ENCODE results near the gene PRKCH. TPM values are rescaled to one million over a fixed set of nuclear protein-coding genes. Genes with fewer than 3 reads are reported as not detected.

PRKCH gene
- total RNA-seq, 2 experiments from 2014 or later: 0.85 to 2.3 TPM

GRCh38 chr14:61419201-61419600, 97.8 kb downstream of the PRKCH start:
- TF ChIP-seq, protein P1, sequence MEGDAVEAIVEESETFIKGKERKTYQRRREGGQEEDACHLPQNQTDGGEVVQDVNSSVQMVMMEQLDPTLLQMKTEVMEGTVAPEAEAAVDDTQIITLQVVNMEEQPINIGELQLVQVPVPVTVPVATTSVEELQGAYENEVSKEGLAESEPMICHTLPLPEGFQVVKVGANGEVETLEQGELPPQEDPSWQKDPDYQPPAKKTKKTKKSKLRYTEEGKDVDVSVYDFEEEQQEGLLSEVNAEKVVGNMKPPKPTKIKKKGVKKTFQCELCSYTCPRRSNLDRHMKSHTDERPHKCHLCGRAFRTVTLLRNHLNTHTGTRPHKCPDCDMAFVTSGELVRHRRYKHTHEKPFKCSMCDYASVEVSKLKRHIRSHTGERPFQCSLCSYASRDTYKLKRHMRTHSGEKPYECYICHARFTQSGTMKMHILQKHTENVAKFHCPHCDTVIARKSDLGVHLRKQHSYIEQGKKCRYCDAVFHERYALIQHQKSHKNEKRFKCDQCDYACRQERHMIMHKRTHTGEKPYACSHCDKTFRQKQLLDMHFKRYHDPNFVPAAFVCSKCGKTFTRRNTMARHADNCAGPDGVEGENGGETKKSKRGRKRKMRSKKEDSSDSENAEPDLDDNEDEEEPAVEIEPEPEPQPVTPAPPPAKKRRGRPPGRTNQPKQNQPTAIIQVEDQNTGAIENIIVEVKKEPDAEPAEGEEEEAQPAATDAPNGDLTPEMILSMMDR (conservative IDR thresholded peaks at IDR 0.05; ENCODE audit: low read length): no peak
- no peak for TF ChIP-seq EZH2phosphoT487 (IDR thresholded peaks at IDR 0.05; ENCODE audit: borderline replicate concordance, low read depth, low read length)
- POLR2A ChIA-PET: interaction anchor here (1.2 kb wide), 1 partner anchor 42 kb away, joined by 4 read pairs; no protein-coding TSS in a partner anchor
- Histone ChIP-seq H3K4me2 (ENCODE audit: low read length) (no peak overlapping the region), H3K4me3 (ENCODE audit: low read depth, low read length, poor library complexity, severe bottlenecking) (no peak overlapping the region), H2AFZ (ENCODE audit: low read length) (no peak overlapping the region), H3K4me1 (ENCODE audit: insufficient read depth, low read length, poor library complexity, severe bottlenecking) (no peaks in the 10 kb centered on the region), H3K79me2 (ENCODE audit: insufficient read depth, low read depth, low read length) (no peaks in the 10 kb centered on the region), H3K36me3 (ENCODE audit: insufficient read depth, low read length) (no peaks in the 10 kb centered on the region), H4K20me1 (ENCODE audit: insufficient read depth, low read length) (no peaks in the 10 kb centered on the region), H3K27ac (ENCODE audit: low read depth, low read length, poor library complexity, severe bottlenecking) (no peak overlapping the region), H3K9me3 (ENCODE audit: low read length) (no peaks in the 10 kb centered on the region), H3K9me2 (ENCODE audit: insufficient read depth, low read length) (no peaks in the 10 kb centered on the region)
- intact Hi-C loops (cut with micrococcal nuclease; ENCODE audit: unreplicated experiment): no loop called here
- DNase-seq (ENCODE audit: low spot score): no peak
- no TSS peak for BruUV-seq (replicated peaks)
- CTCF ChIA-PET (ENCODE audit: unreplicated experiment): no interaction called here

- no peaks in the 10 kb centered on the region for H3K79me2 ChIP-seq (ENCODE audit: insufficient read depth, low read depth, low read length)
- H3K4me3 ChIP-seq (ENCODE audit: low read depth, low read length, poor library complexity, severe bottlenecking): no peak overlapping the region
- CTCF ChIA-PET (ENCODE audit: unreplicated experiment): no interaction called here
- no peak overlapping the region for H2AFZ ChIP-seq (ENCODE audit: low read length)
- intact Hi-C loops (cut with micrococcal nuclease; ENCODE audit: unreplicated experiment): no loop called here
- H3K36me3 ChIP-seq (ENCODE audit: insufficient read depth, low read length): no peaks in the 10 kb centered on the region
- H3K4me2 ChIP-seq (ENCODE audit: low read length): no peak overlapping the region
- H4K20me1 ChIP-seq (ENCODE audit: insufficient read depth, low read length): no peaks in the 10 kb centered on the region
- POLR2A ChIA-PET: interaction anchor here (1.3 kb wide), 1 partner anchor 21 kb away, joined by 4 read pairs; no protein-coding TSS in a partner anchor
- DNase-seq (ENCODE audit: low spot score): no peak
- no TSS peak for BruUV-seq (replicated peaks)
- H3K9me2 ChIP-seq (ENCODE audit: insufficient read depth, low read length): no peaks in the 10 kb centered on the region
- H3K4me1 ChIP-seq (ENCODE audit: insufficient read depth, low read length, poor library complexity, severe bottlenecking): no peaks in the 10 kb centered on the region
- H3K9me3 ChIP-seq (ENCODE audit: low read length): no peaks in the 10 kb centered on the region
- no peak overlapping the region for H3K27ac ChIP-seq (ENCODE audit: low read depth, low read length, poor library complexity, severe bottlenecking)
- TF ChIP-seq, protein P1 (conservative IDR thresholded peaks at IDR 0.05; ENCODE audit: low read length): no peak
- no peak for TF ChIP-seq EZH2phosphoT487 (IDR thresholded peaks at IDR 0.05; ENCODE audit: borderline replicate concordance, low read depth, low read length)
Observed at GRCh38 chr14:61420326-61420725, 98.9 kb downstream of the PRKCH start.

DNA sequence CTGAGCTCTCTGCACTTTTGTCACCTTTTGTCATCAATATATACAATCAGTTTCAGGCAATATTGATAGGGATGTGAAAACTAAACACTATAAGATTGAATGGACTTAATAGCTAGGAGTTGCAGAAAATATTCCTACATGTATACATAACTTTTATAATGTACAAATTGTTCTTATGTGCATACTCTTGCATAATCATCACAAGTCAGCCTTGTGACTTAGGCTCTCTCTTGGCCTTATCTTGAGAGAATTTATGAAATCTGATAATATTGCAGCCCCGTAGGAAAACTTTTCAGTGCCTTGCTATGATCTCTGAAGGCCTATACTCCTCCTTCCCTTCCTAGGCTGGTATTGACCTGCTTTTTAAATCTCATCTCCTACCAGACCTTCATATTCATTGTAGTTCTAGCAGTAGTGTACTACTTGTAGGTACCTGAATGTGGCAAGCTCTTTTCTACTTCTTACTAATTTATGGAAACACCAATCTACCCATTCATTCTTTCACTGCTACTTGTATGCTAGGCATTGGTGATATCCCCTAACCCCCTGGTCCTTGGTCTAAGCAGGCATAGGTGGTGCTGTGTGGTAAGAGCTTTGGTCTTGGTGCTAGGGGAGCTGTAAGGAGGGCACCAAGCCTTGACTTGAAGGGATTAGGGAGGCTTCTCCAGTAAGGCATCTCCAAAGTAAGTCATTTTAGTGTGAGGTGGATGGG, 100.0 kb downstream of the PRKCH start:
- Histone ChIP-seq H3K4me2 (ENCODE audit: low read length) (no peak overlapping the region), H3K79me2 (ENCODE audit: insufficient read depth, low read depth, low read length) (no peaks in the 10 kb centered on the region), H3K36me3 (ENCODE audit: insufficient read depth, low read length) (no peaks in the 10 kb centered on the region), H3K9me3 (ENCODE audit: low read length) (no peaks in the 10 kb centered on the region), H3K4me1 (ENCODE audit: insufficient read depth, low read length, poor library complexity, severe bottlenecking) (no peaks in the 10 kb centered on the region), H3K9me2 (ENCODE audit: insufficient read depth, low read length) (no peaks in the 10 kb centered on the region), H3K4me3 (ENCODE audit: low read depth, low read length, poor library complexity, severe bottlenecking) (no peak overlapping the region), H2AFZ (ENCODE audit: low read length) (no peak overlapping the region), H4K20me1 (ENCODE audit: insufficient read depth, low read length) (no peaks in the 10 kb centered on the region), H3K27ac (ENCODE audit: low read depth, low read length, poor library complexity, severe bottlenecking) (no peak overlapping the region)
- no TSS peak for BruUV-seq (replicated peaks)
- intact Hi-C loops (cut with micrococcal nuclease; ENCODE audit: unreplicated experiment): no loop called here
- ChIA-PET CTCF (ENCODE audit: unreplicated experiment) (no interaction called here), POLR2A (interaction anchor here (0.6 to 1.3 kb wide), 3 partner anchors 20 to 1754 kb away, joined by 3 to 4 read pairs (median 4); no protein-coding TSS in a partner anchor)
- TF ChIP-seq, protein P1 (conservative IDR thresholded peaks at IDR 0.05; ENCODE audit: low read length): no peak
- TF ChIP-seq EZH2phosphoT487 (IDR thresholded peaks at IDR 0.05; ENCODE audit: borderline replicate concordance, low read depth, low read length): no peak
- DNase-seq (ENCODE audit: low spot score): no peak
